Mononuclear cell (primary cell): Measurements from ENCODE around the gene ORMDL3. TPM values are rescaled to one million over a fixed set of nuclear protein-coding genes. Genes with fewer than 3 reads are reported as not detected.
"Not testable (repeated sequence)": the region's sequence is repeated elsewhere in the genome, so short reads cannot be mapped to it uniquely, and the experiment has no call there.

Source experiments
- H3K27me3 ChIP-seq: 2 replicates; pipeline ENCODE4 v1.6.0; 2011; ENCODE audit warnings: low read length, control low read depth; ENCODE audit not compliant: insufficient read depth
- H3K4me1 ChIP-seq: 2 replicates; pipeline ENCODE4 v1.5.1; 2011; ENCODE audit warnings: mild to moderate bottlenecking, low read length, control low read depth; ENCODE audit not compliant: insufficient read depth
- H3K4me3 ChIP-seq: 2 replicates; pipeline ENCODE4 v1.5.1; 2011; ENCODE audit warnings: mild to moderate bottlenecking, low read length, moderate library complexity
- H3K9me3 ChIP-seq: 2 replicates; pipeline ENCODE4 v1.5.1; 2011; ENCODE audit warnings: low read depth, mild to moderate bottlenecking, control low read depth, low read length
- total RNA-seq: library from RNA; depleted of rRNA; stranded (reverse); fragments of >200 nt; gene quantifications from one replicate; pipeline ENCODE4 v1.2.3, GENCODE V29; 2012

Gene ORMDL3
- total RNA-seq, 1 donor: 57.3 TPM

DNA sequence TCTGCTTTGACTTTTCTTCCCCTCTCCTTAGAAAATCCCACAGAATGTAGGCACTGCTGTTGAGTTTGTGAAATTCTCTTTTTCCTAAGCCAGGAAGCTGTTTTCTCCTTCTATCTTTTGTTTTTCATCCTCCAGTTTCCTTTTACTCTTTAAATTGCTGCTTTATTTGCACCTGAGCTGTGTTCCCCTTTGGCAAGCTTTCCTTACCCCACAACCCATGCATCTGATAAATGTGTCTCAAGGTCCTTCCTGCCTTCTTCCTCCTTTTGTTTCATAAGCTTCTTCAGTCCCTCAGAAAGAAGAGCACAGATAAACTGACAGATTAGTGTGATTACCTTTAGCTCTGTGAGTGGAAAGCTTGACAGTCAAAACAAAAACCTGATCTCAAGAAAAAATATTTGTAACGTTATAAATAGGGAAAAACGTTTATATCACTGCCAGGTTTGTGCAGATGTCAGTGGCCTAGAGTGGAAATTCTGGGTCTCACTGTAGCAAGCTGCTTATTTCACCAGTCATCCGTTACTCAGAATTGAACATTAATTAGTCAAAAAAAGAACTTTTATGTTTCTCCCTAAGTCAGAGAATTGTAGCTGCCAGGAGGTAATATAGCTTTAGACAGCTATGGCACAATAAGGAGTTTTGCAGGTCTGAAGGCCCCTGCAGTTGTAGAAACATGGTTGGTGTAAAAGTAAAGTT lies 32.6 kb downstream of the ORMDL3 start:
- Histone ChIP-seq H3K4me3 (no peak overlapping the region), H3K9me3 (no peaks in the 10 kb centered on the region), H3K4me1 (peaks cover 11% of the 10 kb centered on the region), H3K27me3 (no peaks in the 10 kb centered on the region)

DNA sequence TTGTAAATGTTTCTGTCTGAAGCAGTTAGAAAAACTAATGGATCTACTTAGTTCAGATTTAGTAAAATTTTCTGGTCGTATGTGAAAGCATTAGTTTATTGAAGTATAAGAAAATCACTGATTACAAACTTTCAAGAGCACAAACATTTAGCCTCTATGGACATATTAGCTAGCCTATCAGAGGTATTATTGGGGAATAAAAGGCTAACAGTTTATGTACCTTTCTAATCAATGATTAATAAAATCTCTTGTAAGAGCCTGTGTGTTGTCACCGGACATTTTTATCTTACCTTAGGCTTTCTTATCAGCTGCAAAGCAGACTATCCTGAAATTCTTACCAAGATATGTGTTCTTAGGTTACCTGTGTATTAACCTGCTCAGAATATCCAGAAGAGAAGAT lies 38.2 kb downstream of the ORMDL3 start:
- Histone ChIP-seq H3K4me3 (no peak overlapping the region), H3K9me3 (no peaks in the 10 kb centered on the region), H3K27me3 (no peaks in the 10 kb centered on the region), H3K4me1 (peaks cover 6% of the 10 kb centered on the region)

DNA sequence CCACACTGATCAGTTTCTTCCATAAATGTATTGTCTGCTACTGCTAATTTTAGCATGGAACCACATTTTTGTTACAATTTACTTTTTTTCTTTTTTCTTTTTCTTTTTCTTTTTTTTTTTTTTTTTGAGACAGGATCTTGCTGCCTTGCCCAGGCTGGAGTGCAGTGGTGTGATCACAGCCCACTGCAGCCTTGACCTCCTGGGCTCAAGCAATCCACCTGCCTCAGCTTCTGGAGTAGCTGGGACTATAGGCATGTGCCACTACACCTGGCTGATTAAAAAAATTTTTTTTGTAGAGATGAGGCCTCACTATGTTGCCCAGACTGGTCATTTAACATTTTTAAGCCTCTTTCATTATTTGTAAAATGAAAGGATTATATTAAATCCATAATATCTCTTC lies 40.3 kb downstream of the ORMDL3 start:
- peaks cover 6% of the 10 kb centered on the region for H3K4me1 ChIP-seq
- H3K4me3 ChIP-seq: no peak overlapping the region
- no peaks in the 10 kb centered on the region for H3K27me3 ChIP-seq
- H3K9me3 ChIP-seq: no peaks in the 10 kb centered on the region

DNA sequence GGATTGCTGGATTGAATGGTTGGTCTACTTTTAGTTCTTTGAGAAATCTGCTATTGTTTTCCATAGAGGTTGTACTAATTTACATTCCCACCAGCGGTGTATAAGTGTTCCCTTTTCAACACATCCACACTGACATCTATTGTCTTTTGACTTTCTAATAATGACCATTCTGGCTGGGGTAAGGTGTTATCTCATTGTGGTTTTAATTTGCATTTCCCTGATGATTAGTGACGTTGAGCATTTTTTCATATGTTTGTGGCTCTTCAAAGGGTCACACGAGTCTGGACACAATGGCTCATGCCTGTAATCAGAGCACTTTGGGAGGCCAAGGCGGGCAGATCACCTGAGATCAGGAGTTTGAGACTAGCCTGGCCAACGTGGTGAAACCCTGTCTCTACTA lies 41.3 kb downstream of the ORMDL3 start:
- not testable (repeated sequence) for H3K4me3 ChIP-seq, H3K27me3 ChIP-seq, H3K9me3 ChIP-seq, H3K4me1 ChIP-seq

DNA sequence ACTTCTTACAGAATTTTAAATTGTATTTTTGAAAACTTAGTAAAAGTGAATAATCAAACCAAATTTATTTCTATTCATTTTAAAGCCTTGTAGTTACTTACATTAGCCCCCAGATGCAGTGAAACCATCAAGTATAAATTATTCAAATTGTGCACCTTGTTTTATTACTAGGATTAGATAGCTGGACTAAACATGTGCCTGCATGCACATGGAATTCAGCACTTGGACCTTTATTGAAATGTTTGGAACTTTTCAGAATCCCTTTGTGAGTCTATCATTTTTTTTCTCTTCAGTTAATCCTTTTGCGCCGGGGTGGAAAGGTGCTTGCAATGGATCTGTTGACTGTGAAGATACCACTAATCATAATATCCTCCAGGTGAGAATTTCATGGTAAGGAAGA lies 54.6 kb downstream of the ORMDL3 start:
- Histone ChIP-seq H3K9me3 (no peaks in the 10 kb centered on the region), H3K4me3 (no peak overlapping the region), H3K27me3 (peaks cover 17% of the 10 kb centered on the region), H3K4me1 (peaks cover 6% of the 10 kb centered on the region)

DNA sequence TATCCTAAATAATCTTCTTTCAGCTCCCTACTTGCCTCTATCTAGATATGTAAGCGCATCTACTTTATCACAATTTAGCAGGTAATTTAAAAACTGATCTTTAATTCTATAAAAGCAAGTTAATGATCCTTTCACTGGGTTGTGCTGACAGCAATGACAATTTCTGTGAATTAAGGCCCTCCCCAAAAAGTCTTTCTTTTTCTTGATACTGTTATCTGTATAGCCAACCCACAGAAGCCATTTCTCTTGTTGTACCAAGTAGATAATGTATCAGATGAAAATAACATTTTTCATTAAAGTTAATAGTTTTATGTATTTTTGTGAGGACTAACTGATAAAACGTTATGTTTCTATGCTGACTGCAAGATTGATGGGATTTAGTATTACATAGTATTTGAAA lies 55.6 kb downstream of the ORMDL3 start:
- H3K4me1 ChIP-seq: peaks cover 16% of the 10 kb centered on the region

More for the DNA sequence above, 55.6 kb downstream of the ORMDL3 start:
- Histone ChIP-seq H3K4me3 (no peak overlapping the region), H3K27me3 (peaks cover 20% of the 10 kb centered on the region), H3K9me3 (no peaks in the 10 kb centered on the region)

Other genes with a start within 250 kb of the ORMDL3 start
- gene PGAP3, start 239.5 kb downstream of the ORMDL3 start, total RNA-seq: 6.4 TPM
- gene ERBB2, start 227.5 kb downstream of the ORMDL3 start, total RNA-seq: 10.2 TPM
- 21.6 TPM for gene MIEN1, start 197.1 kb downstream of the ORMDL3 start, total RNA-seq
- gene GRB7, start 189.7 kb downstream of the ORMDL3 start, total RNA-seq: not detected
- gene IKZF3, start 63.3 kb downstream of the ORMDL3 start, total RNA-seq: 47.5 TPM
- gene ZPBP2, start 59.4 kb downstream of the ORMDL3 start, total RNA-seq: not detected
- gene GSDMB, start 9.0 kb downstream of the ORMDL3 start, total RNA-seq: 10.7 TPM
- not detected for gene LRRC3C, start 131 bp upstream of the ORMDL3 start, total RNA-seq
- gene GSDMA, start 35.4 kb upstream of the ORMDL3 start, total RNA-seq: 0.94 TPM
- 54.9 TPM for gene PSMD3, start 53.2 kb upstream of the ORMDL3 start, total RNA-seq
- gene CSF3, start 87.8 kb upstream of the ORMDL3 start, total RNA-seq: not detected
- 37.3 TPM for gene MED24, start 126.8 kb upstream of the ORMDL3 start, total RNA-seq
- gene THRA, start 135.4 kb upstream of the ORMDL3 start, total RNA-seq: 39.0 TPM
- gene NR1D1, start 173.0 kb upstream of the ORMDL3 start, total RNA-seq: 9.9 TPM
- gene MSL1, start 194.4 kb upstream of the ORMDL3 start, total RNA-seq: 81.1 TPM
- 49.6 TPM for gene CASC3, start 212.9 kb upstream of the ORMDL3 start, total RNA-seq
- gene RAPGEFL1, start 249.9 kb upstream of the ORMDL3 start, total RNA-seq: 2.3 TPM